Chondrocyte (in vitro differentiated cells): ENCODE results near the gene GRM4. TPM values are rescaled to one million over a fixed set of nuclear protein-coding genes. Genes with fewer than 3 reads are reported as not detected.

Experiments used
- DNase-seq: peaks from one replicate; pipeline ENCODE4 v3.0.0; 2021; ENCODE audit warnings: mixed read lengths, low spot score
- H3K27ac Mint-ChIP-seq: one replicate; pipeline ENCODE4 v1.8.0; 2021; ENCODE audit warnings: mild to moderate bottlenecking, moderate library complexity, mixed read lengths; ENCODE audit not compliant: unreplicated experiment
- H3K27me3 Mint-ChIP-seq: 2 replicates; pipeline ENCODE4 v1.8.0; 2021; ENCODE audit warnings: low read depth, mixed read lengths
- H3K36me3 Mint-ChIP-seq: 2 replicates; pipeline ENCODE4 v1.8.0; 2021; ENCODE audit warnings: low read depth, mixed read lengths
- H3K4me1 Mint-ChIP-seq: 2 replicates; pipeline ENCODE4 v1.8.0; 2021; ENCODE audit warnings: low read depth, mild to moderate bottlenecking, mixed read lengths
- H3K4me3 Mint-ChIP-seq: one replicate; pipeline ENCODE4 v1.8.0; 2021; ENCODE audit warnings: mild to moderate bottlenecking, moderate library complexity, mixed read lengths; ENCODE audit not compliant: unreplicated experiment
- H3K9me3 Mint-ChIP-seq: 2 replicates; pipeline ENCODE4 v1.8.0; 2021; ENCODE audit warnings: low read depth, mixed read lengths
- total RNA-seq: library from RNA; stranded (reverse); gene quantifications from 3 replicates; pipeline ENCODE4 v1.2.1, GENCODE V29; 2021
- TF ChIP-seq, protein P1 (sequence below): fragments of 200-600 bp; sonication (generic); IDR thresholded peaks from 2 replicates; pipeline ENCODE4 v1.5.0; 2021; ENCODE audit warnings: antibody characterized with exemption, mild to moderate bottlenecking, moderate library complexity

The GRM4 gene
- total RNA-seq, 1 donor from 2014 or later = 0.27 TPM

DNA sequence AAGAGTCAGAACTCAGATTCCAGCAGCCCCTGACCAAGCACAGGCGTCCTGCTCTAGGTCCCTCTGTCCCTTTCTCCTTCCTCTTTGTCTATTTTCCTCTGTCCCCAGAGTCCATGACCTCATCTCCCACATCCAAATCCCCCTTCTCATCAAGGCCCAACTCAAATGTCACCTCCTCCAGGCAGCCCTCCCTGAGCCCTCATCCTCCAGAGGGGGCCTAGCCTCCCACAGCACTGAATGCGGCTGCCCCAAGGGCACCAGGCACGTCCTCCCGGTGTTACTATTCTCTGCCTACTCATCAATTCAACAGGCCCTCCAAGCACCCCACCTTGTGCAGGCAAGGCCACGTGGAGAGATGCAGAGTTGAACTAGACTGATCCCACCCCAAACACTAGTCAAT, 49.7 kb downstream of the GRM4 start:
- TF ChIP-seq, protein P1, sequence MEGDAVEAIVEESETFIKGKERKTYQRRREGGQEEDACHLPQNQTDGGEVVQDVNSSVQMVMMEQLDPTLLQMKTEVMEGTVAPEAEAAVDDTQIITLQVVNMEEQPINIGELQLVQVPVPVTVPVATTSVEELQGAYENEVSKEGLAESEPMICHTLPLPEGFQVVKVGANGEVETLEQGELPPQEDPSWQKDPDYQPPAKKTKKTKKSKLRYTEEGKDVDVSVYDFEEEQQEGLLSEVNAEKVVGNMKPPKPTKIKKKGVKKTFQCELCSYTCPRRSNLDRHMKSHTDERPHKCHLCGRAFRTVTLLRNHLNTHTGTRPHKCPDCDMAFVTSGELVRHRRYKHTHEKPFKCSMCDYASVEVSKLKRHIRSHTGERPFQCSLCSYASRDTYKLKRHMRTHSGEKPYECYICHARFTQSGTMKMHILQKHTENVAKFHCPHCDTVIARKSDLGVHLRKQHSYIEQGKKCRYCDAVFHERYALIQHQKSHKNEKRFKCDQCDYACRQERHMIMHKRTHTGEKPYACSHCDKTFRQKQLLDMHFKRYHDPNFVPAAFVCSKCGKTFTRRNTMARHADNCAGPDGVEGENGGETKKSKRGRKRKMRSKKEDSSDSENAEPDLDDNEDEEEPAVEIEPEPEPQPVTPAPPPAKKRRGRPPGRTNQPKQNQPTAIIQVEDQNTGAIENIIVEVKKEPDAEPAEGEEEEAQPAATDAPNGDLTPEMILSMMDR = no peak
- Mint-ChIP-seq H3K27me3 (peaks cover 44% of the 10 kb centered on the region), H3K4me1 (no peaks in the 10 kb centered on the region), H3K27ac (no peak overlapping the region), H3K9me3 (no peaks in the 10 kb centered on the region), H3K4me3 (no peak overlapping the region), H3K36me3 (peaks cover 2% of the 10 kb centered on the region)
- no peak for DNase-seq

DNA sequence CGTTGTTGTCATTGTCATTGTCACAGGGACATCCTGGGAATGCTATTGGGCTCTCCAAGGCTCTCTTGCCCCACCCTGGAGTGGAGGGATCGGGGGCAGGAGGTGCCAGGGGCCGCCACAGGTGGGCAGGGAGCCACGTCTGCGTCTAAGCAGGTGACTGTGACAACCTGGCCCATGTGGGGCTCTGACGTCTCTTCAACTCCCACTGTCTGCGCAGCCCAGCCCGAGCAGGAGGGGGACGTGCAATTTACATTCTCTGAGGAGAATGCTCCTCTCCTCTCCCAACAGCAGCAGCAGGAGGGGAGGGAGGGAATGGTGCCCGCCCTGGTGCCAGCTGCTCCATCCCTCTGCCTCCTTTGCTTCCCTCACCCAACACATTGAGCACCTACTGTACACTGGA, 50.1 kb downstream of the GRM4 start:
- Mint-ChIP-seq H3K27ac (no peak overlapping the region), H3K4me3 (no peak overlapping the region), H3K36me3 (peaks cover 2% of the 10 kb centered on the region), H3K27me3 (peaks cover 43% of the 10 kb centered on the region), H3K9me3 (no peaks in the 10 kb centered on the region), H3K4me1 (no peaks in the 10 kb centered on the region)
- DNase-seq = no peak
- TF ChIP-seq, protein P1 = no peak

DNA sequence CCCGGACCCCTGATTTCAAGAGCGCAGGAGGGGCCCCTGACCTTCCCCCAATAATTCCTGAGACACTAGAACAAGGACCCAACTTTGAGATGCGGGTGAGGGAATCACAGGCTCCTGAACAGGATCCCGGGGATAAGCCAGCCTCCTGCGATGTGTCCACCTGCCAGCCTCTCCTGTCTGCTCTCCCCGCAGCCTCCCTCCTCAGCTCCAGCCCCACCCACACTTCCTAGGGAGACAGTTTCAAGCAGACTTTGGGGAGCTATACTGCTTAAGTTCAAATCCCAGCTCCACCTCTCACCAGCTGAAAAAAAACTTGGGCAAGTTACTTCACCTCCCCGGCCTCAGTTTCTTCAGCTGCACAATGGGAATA, 50.8 kb downstream of the GRM4 start:
- H3K4me1 Mint-ChIP-seq = no peaks in the 10 kb centered on the region
- no peaks in the 10 kb centered on the region for H3K9me3 Mint-ChIP-seq
- DNase-seq = no peak
- H3K27ac Mint-ChIP-seq = no peak overlapping the region
- no peak overlapping the region for H3K4me3 Mint-ChIP-seq
- peaks cover 38% of the 10 kb centered on the region for H3K27me3 Mint-ChIP-seq
- TF ChIP-seq, protein P1 = no peak
- peaks cover 2% of the 10 kb centered on the region for H3K36me3 Mint-ChIP-seq

DNA sequence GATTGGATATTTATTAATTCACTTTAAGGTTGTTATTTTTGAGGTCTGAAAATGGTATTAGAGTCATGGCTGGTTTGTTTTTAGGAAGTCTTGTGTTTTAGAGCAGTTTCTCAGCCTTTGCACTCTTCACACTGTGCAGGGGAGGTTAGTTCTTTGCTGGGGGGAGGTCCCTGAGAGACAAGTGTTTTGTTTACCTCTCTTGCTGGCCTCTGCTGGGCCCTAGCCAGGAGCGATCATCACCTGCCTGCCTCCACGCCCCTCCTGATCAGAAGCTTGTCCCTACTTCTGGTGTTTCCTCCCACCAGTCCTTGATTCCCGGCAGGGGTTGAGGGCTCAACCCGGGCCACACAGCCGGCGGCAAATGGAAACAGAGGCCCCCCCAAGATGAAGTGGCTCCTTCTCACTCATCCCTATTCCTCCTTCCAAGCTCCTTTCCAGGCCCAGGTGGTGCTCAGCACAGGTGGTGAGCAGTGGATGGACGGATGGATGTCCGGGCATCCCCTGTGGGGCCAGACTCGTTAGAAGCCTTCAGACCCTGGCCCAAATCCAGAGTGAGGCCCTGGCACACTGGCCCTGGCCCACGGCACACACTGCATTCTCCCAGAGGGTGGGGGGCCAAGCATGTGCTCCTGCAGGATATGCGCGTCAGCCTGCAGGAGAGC, 51.3 kb downstream of the GRM4 start:
- no peak overlapping the region for H3K27ac Mint-ChIP-seq
- TF ChIP-seq, protein P1 = no peak
- H3K4me1 Mint-ChIP-seq = no peaks in the 10 kb centered on the region
- H3K27me3 Mint-ChIP-seq = peaks cover 41% of the 10 kb centered on the region
- no peaks in the 10 kb centered on the region for H3K9me3 Mint-ChIP-seq
- no peak overlapping the region for H3K4me3 Mint-ChIP-seq
- peaks cover 2% of the 10 kb centered on the region for H3K36me3 Mint-ChIP-seq
- no peak for DNase-seq

DNA sequence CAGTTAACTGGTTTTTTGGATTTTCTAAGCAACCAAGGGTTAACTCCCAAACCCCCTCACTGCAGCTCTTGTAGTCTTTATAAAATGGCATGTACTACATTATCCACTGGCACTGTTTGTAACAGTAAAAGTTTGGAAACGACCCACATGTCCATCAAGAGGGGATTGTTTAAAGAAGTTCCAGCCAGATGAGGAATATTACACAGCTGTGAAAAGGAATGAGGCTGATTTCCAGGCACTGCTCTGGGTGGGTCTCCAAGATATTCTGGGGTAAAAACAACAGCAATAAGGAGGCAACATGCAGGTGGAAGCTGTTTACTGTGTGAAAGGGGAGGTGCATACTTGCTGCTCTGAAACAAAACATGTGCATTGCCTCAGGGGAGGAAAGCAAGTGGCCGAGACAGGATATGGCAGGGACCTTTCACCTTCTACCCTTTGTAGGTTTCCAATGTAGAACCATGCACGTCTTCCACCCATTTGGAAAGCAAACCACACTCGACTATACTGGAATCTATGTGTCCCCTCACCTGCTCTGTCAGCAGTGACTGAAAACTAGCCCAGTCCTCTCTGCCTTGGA, 51.9 kb downstream of the GRM4 start:
- TF ChIP-seq, protein P1 = no peak
- H3K4me3 Mint-ChIP-seq = no peak overlapping the region
- DNase-seq = no peak
- H3K36me3 Mint-ChIP-seq = peaks cover 2% of the 10 kb centered on the region
- H3K4me1 Mint-ChIP-seq = no peaks in the 10 kb centered on the region
- no peaks in the 10 kb centered on the region for H3K9me3 Mint-ChIP-seq
- H3K27me3 Mint-ChIP-seq = peaks cover 42% of the 10 kb centered on the region
- H3K27ac Mint-ChIP-seq = no peak overlapping the region
